Measurements from ENCODE around the gene WDR88. TPM values are rescaled to one million over a fixed set of nuclear protein-coding genes. Genes with fewer than 3 reads are reported as not detected.

WDR88 gene
- total and polyA plus RNA-seq, 2 donors (not counting 1 experiment from before 2014, with no cell fraction given): 0.47 TPM; not detected in 1

GRCh38 chr19:33194532-33194885 is 62.6 kb downstream of the WDR88 start:
- DNase-seq (no peak), ATAC-seq (ENCODE audit: low read depth) (no peak)
- CTCF ChIA-PET: no interaction called here
- H3K4me3 Mint-ChIP-seq: no peak overlapping the region
- no peak overlapping the region for H2AFZ ChIP-seq (ENCODE audit: insufficient read depth, low read depth, low read length, poor library complexity, severe bottlenecking)
- no peaks in the 10 kb centered on the region for H3K9me3 Mint-ChIP-seq (ENCODE audit: insufficient read depth)
- no peak overlapping the region for H3K4me3 ChIP-seq (ENCODE audit: control extremely low read depth in 1 of 5, extremely low read depth in 1 of 5, insufficient read depth in 1 of 5, low read depth in 2 of 5, low read length in 4 of 5)
- no peak overlapping the region for H3K27ac Mint-ChIP-seq
- H4K20me1 ChIP-seq (ENCODE audit: control insufficient read depth, insufficient read depth, low read length, poor library complexity, severe bottlenecking): no peaks in the 10 kb centered on the region
- H3K4me2 ChIP-seq (replicated peaks; ENCODE audit: low read depth, low read length, poor library complexity, severe bottlenecking): peak overlapping the region; percentile 40
- POLR2A ChIA-PET: no interaction called here
- no peaks in the 10 kb centered on the region for H3K9me3 ChIP-seq (ENCODE audit: control extremely low read depth in 1 of 3, control insufficient read depth in 2 of 3, insufficient read depth in 1 of 3, low read length in 2 of 3)
- no peak overlapping the region for H3K27ac ChIP-seq (ENCODE audit: low read length in 2 of 2)
- TF ChIP-seq CTCF (IDR thresholded peaks at IDR 0.05) (no peak), EZH2 (IDR thresholded peaks at IDR 0.05; ENCODE audit: borderline replicate concordance, insufficient read depth, low read depth, low read length, poor library complexity, severe bottlenecking) (no peak)
- H3K4me1 ChIP-seq (ENCODE audit: control insufficient read depth in 2 of 2, insufficient read depth in 2 of 2, low read length in 2 of 2): peaks cover 0 to 3% of the 10 kb centered on the region in 2 donors
- intact Hi-C loops (cut with micrococcal nuclease): no loop called here
- H3K27me3 Mint-ChIP-seq: peaks cover 46% of the 10 kb centered on the region
- peaks cover 0 to 29% (median 4%) of the 10 kb centered on the region in 4 experiments for H3K27me3 ChIP-seq (replicated peaks in 1 of 4; ENCODE audit: control extremely low read depth in 1 of 4, control insufficient read depth in 3 of 4, insufficient read depth in 4 of 4, low read length in 3 of 4)
- 3% methylated on average over 57 of the region's 57 CpGs for WGBS (ENCODE audit: insufficient coverage)
- H3K4me1 Mint-ChIP-seq: no peaks in the 10 kb centered on the region
- no peaks in the 10 kb centered on the region for H3K36me3 ChIP-seq (replicated peaks in 1 of 2; ENCODE audit: control extremely low read depth in 1 of 2, control insufficient read depth in 1 of 2, extremely low read depth in 1 of 2, insufficient read depth in 2 of 2, low read length in 1 of 2)
- H3K79me2 ChIP-seq (ENCODE audit: control insufficient read depth, insufficient read depth, low read length): no peaks in the 10 kb centered on the region
- no peak overlapping the region for H3K9ac ChIP-seq (ENCODE audit: low read length)

GRCh38 chr19:33194886-33195644 is 63.2 kb downstream of the WDR88 start:
- CTCF ChIA-PET: no interaction called here
- Mint-ChIP-seq H3K4me1 (no peaks in the 10 kb centered on the region), H3K9me3 (ENCODE audit: insufficient read depth) (no peaks in the 10 kb centered on the region), H3K27ac (no peak overlapping the region), H3K4me3 (no peak overlapping the region), H3K27me3 (peaks cover 45% of the 10 kb centered on the region)
- intact Hi-C loops (cut with micrococcal nuclease): no loop called here
- Histone ChIP-seq H2AFZ (ENCODE audit: insufficient read depth, low read depth, low read length, poor library complexity, severe bottlenecking) (no peak overlapping the region), H3K27me3 (replicated peaks in 1 of 4; ENCODE audit: control extremely low read depth in 1 of 4, control insufficient read depth in 3 of 4, insufficient read depth in 4 of 4, low read length in 3 of 4) (peaks cover 0 to 29% (median 4%) of the 10 kb centered on the region in 4 experiments), H3K9me3 (ENCODE audit: control extremely low read depth in 1 of 3, control insufficient read depth in 2 of 3, insufficient read depth in 1 of 3, low read length in 2 of 3) (no peaks in the 10 kb centered on the region), H3K36me3 (replicated peaks in 1 of 2; ENCODE audit: control extremely low read depth in 1 of 2, control insufficient read depth in 1 of 2, extremely low read depth in 1 of 2, insufficient read depth in 2 of 2, low read length in 1 of 2) (no peaks in the 10 kb centered on the region), H3K4me1 (ENCODE audit: control insufficient read depth in 2 of 2, insufficient read depth in 2 of 2, low read length in 2 of 2) (peaks cover 0 to 3% of the 10 kb centered on the region in 2 donors), H3K4me2 (replicated peaks; ENCODE audit: low read depth, low read length, poor library complexity, severe bottlenecking) (peak overlapping the region; percentile 40), H4K20me1 (ENCODE audit: control insufficient read depth, insufficient read depth, low read length, poor library complexity, severe bottlenecking) (no peaks in the 10 kb centered on the region), H3K79me2 (ENCODE audit: control insufficient read depth, insufficient read depth, low read length) (no peaks in the 10 kb centered on the region), H3K27ac (ENCODE audit: low read length in 2 of 2) (no peak overlapping the region), H3K4me3 (ENCODE audit: control extremely low read depth in 1 of 5, extremely low read depth in 1 of 5, insufficient read depth in 1 of 5, low read depth in 2 of 5, low read length in 4 of 5) (no peak overlapping the region), H3K9ac (ENCODE audit: low read length) (no peak overlapping the region)
- POLR2A ChIA-PET: no interaction called here
- WGBS (ENCODE audit: insufficient coverage): 7% methylated on average over 44 of the region's 49 CpGs
- TF ChIP-seq CTCF (IDR thresholded peaks at IDR 0.05): no peak
- no peak for TF ChIP-seq EZH2 (IDR thresholded peaks at IDR 0.05; ENCODE audit: borderline replicate concordance, insufficient read depth, low read depth, low read length, poor library complexity, severe bottlenecking)
- ATAC-seq (ENCODE audit: low read depth): no peak
- DNase-seq: no peak
